IPS DF 4.7 (cell line): ENCODE measurements around the gene TRAIP.

Experiments
- DNase-seq: peaks from one replicate; pipeline ENCODE4 v3.0.0-alpha.2; 2013; ENCODE audit warnings: low spot score; ENCODE audit errors: extremely low read depth

TRAIP gene

DNA sequence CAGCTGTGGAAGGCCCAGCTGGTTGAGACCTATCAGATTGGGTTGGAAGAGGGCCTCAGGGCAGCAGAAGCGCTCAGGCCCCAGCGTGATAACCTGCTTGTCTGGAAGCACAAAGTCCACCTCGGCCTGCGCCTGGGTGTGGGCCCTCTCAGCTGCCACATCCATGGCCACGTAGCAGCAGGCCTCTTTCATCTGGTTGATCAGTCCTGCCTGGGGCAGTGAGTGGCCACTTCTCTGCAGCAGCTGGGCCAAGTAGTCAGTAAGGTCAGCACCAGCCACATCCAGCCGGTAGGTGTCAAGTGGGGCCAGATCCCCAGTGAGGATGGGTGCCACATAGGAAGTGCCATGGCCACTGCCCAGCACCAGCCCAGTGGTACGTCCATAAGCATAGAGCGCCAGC, 17.3 kb upstream of the TRAIP start:
- DNase-seq = no peak

DNA sequence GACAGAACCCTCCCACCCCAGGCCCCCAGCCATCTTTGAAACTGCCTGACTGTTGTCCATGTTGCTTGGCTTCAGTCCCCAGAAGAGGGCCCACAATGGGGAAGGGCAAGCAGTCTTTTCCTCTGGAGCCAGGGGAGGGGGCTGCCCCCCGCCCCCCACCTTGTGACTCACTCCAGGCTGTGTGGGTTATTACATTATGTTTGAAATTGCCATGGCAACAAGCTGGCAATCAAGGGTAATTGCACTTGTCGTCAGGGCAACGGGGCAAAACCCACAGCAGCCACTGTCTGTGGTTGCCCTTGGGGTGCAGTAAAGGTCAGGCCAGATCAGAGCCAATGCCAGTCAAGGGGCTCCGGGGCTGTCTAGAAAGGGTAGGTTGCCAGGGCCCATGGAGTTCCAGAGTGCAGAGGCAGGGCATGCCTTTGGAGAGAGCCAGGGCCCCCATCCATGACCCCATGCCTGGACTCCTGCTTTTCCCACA, 16.5 kb upstream of the TRAIP start:
- no peak for DNase-seq

DNA sequence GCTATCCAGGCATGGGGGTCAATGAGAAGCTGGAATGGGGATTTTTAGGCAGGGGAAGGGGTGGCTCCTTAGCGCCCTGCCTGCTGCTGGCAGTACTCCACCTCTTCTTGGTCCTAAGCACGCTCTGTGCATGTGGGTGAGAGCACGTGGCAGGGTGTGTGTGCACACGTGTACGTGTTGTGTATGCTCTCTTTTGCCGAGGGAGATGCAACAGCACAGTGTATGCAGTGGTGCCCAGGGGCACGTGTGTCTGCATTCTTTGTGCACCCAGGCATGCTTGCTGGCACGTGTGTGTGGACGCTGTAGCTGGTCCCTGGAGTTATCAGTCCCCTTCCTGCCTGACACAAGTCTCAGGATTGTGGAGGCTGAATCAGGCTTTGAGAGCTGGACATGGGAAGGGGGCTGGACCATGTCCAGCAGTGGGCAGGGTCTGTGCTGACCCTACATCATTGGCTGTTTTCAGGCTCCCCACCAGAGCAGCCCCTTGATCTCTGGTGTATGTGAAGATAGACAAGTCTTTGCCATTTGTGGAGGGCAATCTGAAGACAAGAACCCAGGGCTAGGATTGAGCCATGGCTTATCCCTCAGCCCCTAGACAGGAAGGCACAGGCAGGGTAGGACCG, 15.3 kb upstream of the TRAIP start:
- no peak for DNase-seq

DNA sequence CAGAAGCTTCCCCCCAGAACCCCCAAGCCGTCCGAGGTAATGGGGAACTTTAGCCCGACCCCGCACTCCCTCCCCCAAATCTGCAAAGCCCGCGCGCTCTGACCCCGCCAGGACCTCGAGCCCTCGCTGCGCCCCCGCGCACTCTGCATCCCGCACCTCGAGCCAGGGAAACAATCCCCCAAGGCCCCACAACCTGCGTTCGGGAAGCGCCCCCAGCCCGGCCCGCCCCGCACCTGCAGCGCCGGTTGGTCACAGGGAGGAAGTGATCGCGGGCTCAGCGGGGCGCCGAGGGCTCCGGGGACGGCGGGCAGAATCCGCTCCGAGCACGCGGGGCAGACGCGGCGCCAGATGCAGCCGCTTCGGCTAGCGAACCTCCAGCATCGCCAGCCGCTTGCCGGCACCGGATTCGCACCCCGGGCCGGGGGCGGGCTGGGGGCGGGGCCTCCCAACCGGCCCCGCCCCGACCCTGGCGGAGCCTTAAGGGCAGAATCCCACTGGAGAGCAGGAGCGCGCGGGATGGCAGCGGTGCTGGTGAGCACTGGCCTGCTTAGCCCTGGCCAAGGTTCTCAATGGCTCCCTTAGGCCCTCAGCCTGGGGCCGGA, 13.3 kb upstream of the TRAIP start, which contains the start of gene CAMKV:
CAMKV (minus strand) TSS at position 382 of the 602 bp plus-strand sequence. CDS start 7,518 bp downstream, outside the sequence.
- DNase-seq = no peak

DNA sequence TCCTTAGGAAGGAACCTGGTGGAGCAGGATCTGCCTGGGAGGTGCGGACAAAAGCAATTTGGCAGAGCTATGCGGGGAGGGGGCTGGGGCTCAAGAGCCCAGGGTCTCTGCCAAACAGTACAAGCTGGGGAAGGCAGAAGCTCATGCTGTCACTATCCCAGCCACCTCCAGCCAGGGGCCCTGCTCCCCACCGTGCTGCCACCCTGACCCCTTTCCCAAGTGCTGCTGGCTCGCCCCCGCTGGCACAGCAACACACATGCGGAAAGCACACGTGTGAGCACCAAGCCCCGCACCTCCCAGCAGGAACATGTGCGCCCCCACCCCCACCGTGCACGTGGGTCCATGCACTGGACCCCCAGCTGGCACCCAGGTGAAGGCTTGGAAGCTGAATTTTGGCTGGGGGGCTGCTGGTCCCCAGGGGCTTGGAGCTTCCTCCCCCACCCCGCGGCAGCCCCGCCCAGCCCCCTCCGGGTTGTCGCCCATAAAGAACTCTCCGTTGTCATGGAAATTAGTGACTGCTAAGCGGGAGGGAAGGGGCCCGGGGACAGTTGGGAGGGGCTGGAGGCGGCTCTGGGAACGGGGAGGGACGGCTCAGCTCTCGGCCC, 12.6 kb upstream of the TRAIP start:
- DNase-seq = no peak

DNA sequence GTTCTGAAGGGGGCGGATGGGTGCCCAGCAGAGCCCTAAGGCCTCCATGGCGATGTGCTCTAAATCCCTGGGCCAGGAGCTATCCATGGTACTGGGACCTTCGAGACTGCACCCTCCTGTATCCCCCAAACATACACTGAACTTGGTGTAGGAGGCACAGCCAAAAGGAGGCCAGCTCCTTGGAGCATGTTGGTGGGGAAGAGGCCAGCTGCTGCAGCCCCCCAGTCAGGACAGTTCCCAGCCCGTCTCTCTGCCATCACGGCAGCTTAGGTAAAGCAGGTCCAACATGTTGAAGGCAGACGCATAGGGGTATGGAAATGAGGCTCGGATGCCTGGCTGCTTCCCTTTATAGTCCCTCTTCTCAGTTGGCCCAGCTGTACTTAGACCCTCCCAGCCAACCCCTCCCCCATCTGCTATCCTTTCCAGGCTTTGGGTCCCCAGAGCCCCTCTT, 11.5 kb upstream of the TRAIP start:
- peak; percentile 62 for DNase-seq

DNA sequence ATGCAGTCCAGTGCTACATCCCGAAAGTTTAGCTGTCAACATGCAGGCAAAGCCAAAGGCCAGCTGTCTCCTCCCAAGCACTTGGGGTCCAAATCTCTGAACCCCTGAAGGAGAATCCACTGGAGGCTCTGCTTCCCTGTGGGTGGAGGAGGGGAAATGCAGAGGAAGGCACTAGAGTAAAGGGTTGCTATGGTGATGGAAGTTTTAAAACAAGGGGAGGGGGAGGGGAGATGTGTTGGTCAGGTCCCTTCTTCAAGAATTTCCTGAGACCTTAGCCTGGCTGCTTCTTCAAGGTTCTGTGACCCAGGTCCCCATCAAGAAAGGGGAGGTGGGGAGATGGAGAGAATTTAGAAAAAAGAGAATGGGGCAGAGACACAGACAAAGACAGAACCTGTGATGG, 11.0 kb upstream of the TRAIP start:
- no peak for DNase-seq

DNA sequence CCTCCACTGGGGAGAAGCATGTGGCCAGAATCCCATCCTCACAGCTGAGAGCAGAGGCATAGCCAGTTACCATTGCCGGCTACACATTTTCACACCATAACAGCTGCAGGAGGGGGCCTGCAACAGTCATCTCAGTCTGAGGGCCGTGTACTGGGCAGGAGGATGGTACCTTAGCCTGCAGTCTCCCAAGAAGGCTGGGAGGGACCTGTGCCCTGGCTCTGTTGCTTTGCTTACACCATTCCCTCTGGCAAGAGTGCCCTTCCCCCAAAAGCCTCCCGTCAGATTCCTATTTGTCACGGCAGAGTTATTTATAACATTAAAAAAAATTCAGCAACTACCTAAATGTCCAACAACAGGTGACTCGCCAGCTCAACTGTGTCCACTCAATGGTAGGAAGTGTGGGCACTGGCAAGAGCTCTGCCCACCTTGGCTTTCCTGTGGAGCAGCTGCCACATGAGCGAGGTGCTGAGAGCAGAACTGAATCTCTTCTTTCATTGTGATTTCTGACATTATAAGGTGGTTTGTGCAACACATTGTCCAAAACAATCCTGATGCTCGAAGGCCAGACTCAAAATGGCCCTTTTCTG, 8.9 kb upstream of the TRAIP start:
- no peak for DNase-seq

DNA sequence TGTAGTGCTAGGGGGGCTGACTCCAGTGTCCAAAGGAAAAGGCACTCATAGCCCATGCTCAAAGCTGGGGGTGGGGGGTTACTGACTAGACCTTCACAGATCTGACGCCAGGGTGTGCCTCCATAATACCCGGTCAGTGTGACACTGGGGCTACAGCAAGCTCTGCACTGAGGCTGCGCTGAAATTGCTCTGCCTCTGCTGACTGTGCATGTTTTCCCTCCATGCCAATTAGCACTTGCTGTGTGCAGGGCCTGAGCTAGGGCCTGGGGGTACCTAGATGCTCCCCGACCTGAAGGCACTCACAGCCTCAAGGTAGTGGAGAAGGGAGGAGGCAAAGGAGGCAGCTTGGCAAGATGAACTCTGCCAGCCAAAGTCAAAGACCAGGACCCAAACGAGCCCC, 8.1 kb upstream of the TRAIP start:
- no peak for DNase-seq

DNA sequence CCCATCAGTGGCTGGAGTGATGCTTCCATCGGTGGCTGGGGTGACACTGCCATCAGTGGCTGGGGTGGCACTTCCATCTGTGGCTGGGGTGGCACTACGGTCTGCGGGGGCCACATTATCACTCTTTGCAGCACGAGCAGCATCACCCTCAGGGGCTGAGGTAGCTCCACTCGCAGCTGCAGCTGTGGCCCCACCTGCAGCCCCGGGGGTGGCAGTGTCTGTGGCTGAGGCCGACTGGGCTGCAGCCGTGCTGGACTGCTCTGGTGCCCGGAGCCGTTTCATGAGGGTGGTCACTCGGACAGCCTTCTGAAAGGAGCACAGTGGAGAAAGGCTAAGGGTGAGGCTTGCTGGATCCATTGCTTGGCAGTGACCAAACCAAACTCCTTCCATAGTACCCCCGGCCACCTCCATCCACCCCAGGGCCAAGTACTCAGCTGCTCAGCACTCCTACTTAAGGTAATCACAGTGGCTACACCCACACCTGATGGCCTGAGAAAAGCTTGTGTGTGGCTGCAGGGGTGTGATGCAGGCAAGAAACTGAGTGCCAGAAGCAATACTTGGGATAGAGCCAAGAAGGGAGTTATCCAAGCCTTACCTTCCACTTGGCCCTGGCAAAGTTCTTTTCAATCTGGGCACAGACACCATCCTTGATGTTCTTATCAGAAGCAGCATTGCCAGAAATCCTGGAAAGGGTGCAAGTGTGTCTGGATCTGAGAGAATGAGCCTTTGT, 3.4 kb upstream of the TRAIP start:
- no peak for DNase-seq

DNA sequence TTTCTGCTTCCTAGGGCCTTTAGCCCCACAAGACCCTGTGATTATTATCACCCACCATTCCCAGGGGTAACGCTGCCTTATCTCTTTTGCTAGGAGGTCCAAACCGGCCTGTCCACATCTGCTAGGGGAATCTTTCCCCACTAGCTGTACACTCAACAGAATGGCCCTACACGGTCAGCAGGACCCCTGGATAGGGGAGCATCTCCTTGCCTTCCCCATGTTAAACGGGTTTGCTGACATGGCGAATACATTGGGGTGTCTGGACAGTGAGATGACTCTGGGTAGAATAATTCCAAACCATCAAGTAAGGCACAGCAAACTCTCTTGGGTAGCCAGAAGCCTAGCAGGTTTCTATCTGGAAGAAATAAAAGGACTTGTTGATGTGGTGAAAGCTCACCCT, 702 bp downstream of the TRAIP start:
- no peak for DNase-seq

DNA sequence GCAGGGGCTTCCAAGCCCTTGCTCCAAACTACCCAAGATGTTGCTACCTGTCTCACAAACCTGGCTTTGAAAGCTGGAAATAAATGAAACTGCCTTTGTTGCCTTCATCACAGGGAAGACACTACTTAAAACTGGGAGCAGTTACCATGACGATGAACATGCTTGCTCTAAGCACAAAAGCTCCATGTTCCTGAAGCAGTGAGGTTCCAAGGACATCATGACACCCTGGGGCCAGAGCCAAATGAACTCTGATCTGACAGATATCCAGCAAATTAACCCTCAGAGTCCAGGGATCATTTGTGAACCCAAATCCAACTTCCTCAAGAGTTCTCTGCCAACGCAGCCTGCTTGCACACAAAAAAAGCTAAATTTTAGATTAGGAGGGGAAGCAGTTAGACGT, 10.7 kb downstream of the TRAIP start:
- no peak for DNase-seq

DNA sequence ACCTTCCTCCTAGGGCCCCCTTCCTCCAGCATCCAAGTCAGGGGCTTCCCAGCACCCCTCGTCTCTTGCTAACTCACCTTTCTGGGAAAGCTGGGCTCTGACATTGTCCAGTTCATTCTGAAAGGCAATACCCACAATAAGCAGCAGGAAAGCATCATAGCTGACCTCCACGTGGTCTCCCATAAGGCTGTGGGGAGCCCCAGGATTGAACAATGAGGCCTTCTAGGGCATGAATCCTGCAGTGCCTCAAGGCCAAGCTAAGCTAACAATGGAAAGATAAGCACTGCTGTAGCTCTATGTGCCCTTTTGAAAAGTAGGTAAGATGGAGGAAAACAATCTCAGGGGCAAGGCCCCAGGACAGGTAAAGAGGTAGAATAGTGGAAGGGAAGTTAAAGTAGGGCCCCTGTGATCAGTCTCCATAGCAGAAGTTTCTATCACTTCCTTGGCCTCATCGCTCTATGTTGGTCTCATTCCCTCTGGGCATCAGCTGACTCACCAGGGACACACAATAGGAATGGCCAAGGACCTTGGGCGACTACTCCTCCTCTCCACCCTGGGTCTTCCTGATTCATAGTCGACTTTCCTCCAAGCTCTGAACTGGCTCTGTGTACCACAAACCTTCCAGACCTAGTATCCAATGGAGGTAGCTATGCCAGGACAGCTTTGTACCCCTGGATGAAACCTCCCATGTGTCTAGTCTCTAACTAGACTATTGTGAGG, 11.7 kb downstream of the TRAIP start:
- no peak for DNase-seq

DNA sequence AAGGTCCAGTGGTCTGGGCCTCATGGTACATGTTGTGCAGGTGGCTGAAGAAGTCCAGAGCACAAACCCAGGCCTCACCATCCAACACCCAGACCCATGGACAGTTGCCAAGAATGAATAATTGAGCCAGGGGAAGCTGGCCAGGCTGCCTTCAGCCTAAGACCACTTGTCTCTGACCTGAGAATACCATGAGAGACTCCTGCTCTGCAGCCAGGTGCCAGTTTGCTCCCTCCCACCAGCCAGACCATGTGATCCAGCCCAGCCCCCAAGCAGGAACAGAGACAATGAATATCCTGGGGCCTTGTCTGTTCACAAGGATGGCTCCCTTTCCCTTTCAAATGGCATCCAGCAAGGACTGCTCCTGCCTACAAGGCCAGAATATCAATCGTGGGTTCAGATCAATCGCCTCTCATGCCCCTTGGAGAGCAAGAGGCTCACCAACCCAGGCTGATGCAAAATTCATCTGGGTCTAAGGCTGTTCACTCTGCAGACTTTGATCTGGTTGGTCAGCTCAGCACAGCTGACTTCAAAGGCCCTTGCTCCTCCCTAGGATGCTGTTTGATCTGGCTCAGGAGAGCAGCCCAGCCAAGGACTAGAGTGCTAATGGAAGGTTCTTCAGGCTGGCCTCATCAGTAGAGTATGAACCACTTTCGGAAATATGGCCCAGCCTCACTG, 13.4 kb downstream of the TRAIP start:
- no peak for DNase-seq

DNA sequence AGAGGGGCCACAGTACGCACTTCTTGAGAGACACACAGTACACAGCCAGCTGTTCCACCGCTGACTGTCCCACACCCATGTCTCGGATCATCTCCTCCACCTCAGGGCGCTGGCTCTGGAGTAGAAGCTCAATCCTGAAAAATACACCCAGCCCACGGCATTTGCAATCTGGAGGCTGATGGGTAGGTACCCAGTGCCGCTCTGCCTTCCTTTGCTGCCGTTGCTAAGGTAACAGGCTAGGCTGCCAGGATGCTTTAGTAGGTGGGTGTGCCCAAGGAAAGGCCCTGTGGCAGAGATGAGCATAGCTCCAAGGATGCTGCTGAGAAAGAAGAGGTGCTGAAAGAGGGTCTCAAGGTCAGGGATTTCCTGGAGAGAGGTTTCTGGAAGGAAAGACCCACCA, 14.6 kb downstream of the TRAIP start:
- DNase-seq = no peak

DNA sequence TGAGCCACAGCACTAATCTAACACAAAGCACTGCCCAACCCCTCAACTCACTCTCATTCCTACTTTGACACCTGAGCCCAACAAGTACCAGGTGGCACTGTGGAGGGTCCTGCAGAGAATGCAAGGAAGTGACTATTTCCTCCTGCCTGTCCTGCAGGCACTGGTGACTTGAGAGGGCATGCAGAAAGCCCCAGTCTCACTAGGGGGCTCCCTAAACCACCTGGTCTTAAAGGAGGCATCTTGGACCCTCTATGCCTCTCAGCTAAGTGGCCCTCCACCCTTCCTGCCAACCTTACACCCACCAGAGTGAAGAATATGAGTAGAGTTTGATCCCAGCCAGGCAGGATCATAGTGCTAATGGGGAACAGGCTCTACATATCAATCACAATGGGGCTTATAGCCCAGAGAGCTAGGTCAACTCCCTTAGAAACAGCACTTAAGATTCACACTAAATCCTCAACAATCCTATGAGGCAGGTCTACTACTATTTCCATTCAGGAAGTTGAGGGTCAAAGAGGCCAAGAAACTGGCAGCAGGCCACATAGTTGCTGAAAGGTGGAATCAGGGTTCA, 15.2 kb downstream of the TRAIP start:
- DNase-seq = peak; percentile 25

DNA sequence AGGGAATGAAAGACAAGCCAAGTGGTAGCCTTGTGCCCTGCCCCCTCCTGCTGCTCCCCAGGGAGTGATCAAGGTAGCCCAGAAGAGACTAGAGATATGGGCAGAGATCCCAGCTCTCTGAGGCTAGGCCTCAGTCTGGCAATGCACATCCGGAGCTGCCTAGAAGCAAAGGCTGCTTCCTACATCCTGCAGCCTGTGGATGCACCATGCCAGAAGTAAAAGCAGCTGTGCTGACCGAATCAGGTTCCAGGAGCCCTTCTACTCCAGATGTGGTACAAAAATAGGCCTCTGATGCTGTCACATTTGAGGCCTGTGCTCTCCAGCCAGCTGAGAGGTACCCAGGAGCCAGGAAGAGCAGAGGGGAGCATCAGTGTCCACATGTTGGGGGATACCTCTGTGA, 16.0 kb downstream of the TRAIP start:
- no peak for DNase-seq

DNA sequence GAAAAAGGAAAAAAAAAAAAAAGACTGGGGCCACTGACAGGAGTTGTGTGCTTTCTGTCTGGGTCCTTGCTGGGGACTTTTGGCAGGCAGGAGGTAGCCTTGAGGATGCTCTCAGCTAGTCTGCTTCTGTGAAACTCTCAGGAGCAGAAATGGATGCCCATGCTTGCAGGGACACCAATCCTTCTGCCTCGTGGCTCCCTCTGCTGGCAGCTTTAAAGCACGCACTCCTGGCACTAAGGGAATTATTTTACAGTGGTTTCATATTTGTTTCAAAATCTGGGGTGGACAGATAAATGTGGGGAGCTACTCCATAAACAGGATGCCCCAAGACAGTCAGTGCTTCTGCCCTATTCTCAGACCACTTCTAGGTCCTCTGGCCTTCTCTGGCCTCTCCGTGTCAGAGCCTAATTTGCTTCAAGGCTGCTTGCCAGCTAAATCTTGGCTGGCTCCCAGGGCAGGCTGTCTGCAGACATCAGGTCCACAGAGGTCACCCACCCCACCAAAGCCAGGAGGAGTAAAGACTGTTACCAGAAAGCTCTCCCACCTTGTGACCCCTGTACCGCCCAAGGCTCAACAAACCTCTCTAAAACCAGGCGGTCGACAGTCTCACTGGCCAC, 17.1 kb downstream of the TRAIP start:
- DNase-seq = no peak

DNA sequence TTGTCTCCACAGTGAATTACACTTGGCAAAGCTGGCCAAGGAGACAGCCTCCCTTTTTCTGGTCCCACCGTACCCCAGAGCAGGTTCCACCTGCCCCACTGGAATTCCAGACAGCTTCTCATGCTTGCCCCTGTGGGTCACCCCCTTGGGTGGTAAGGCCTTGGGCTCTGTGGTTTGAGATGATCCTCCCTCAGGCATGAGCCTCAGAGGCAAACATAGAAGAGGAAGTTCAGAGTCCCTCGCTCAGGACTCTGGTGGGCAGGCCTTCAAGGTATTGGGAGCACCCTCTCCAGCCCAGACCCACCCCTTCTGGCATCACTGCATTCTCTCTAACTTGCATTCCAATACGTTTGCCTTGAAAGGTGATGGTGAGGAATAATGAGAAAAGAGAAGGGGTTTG, 25.0 kb downstream of the TRAIP start:
- no peak for DNase-seq

DNA sequence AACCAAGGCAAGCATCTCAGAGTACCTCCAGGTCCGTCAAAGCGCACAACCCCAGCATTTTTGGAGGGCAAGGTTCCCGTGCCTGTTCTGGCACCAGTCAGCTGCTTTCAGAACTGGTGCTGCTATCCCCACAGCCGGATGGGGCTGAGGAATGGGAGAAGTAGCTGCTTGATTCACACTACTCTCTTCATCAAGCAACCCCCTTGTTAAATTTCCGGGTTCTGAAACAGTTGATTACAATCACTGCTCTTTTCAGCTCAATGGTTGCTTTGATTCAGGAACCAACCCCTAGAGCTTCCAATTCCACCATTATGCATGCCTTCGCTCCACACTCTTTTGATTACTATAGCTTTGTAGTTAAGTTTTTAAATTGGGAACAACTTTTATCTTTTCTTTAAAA, 30.3 kb downstream of the TRAIP start:
- no peak for DNase-seq
